K562 (cell line): Measurements from ENCODE around the gene EFNA2. TPM values are rescaled to one million over a fixed set of nuclear protein-coding genes. Genes with fewer than 3 reads are reported as not detected.

ENCODE experiments used
- ADNP ChIP-seq: fragments of 200-800 bp; sonication (Bioruptor generic); IDR thresholded peaks from 2 replicates; pipeline ENCODE4 v1.6.1; 2016; ENCODE audit warnings: missing genetic modification characterization, missing compliant biosample characterization
- ATF7 ChIP-seq: fragments of 450-650 bp; IDR thresholded peaks from 2 replicates; pipeline ENCODE4 v1.7.1; 2014; ENCODE audit warnings: mild to moderate bottlenecking, moderate library complexity
- BRD9 ChIP-seq: fragments of 450-650 bp; IDR thresholded peaks from 2 replicates; pipeline ENCODE4 v1.6.1; 2018; ENCODE audit warnings: low read depth; ENCODE audit not compliant: partially characterized antibody
- BRF1 ChIP-seq: IDR thresholded peaks from 3 replicates; pipeline ENCODE4 v1.6.1; 2011; ENCODE audit warnings: borderline replicate concordance, mild to moderate bottlenecking; ENCODE audit not compliant: insufficient read length; ENCODE audit errors: extremely low read depth
- CAMTA2 ChIP-seq: fragments of 250-450 bp; sonication (Bioruptor Pico); conservative IDR thresholded peaks from 2 replicates; pipeline ENCODE4 v1.5.1; 2022
- CBX2 ChIP-seq: fragments of 200-600 bp; sonication (generic); IDR thresholded peaks from one replicate; pipeline ENCODE4 v1.6.1; 2012; ENCODE audit warnings: mild to moderate bottlenecking, low read length, inconsistent platforms; ENCODE audit not compliant: insufficient read depth, poor library complexity, severe bottlenecking
- CREM ChIP-seq: IDR thresholded peaks from 2 replicates; pipeline ENCODE4 v1.6.1; 2014; ENCODE audit warnings: antibody characterized with exemption, low read depth
- DMBX1 ChIP-seq: fragments of 250-450 bp; sonication (Bioruptor Pico); IDR thresholded peaks from 2 replicates; pipeline ENCODE4 v1.8.0; 2022; ENCODE audit warnings: inconsistent platforms, mild to moderate bottlenecking, moderate library complexity, borderline replicate concordance
- EP400 ChIP-seq: fragments of 450-650 bp; IDR thresholded peaks from 2 replicates; pipeline ENCODE4 v1.6.1; 2017; ENCODE audit warnings: antibody characterized with exemption, mild to moderate bottlenecking, moderate library complexity
- ILF3 ChIP-seq: fragments of 450-650 bp; IDR thresholded peaks from 2 replicates; pipeline ENCODE4 v1.6.1; 2018; ENCODE audit warnings: antibody characterized with exemption, mild to moderate bottlenecking, moderate library complexity, borderline replicate concordance
- ILK ChIP-seq: fragments of 450-650 bp; IDR thresholded peaks from 2 replicates; pipeline ENCODE4 v1.6.1; 2016; ENCODE audit warnings: missing genetic modification characterization, low read depth, mild to moderate bottlenecking, missing compliant biosample characterization, moderate library complexity, borderline replicate concordance
- KDM2B ChIP-seq: fragments of 250-450 bp; sonication (Bioruptor Pico); IDR thresholded peaks from 2 replicates; pipeline ENCODE4 v1.8.0; 2021; ENCODE audit warnings: mild to moderate bottlenecking, moderate library complexity
- LCOR ChIP-seq: sonication (generic); formaldehyde crosslinking; IDR thresholded peaks from 2 replicates; pipeline ENCODE4 v1.8.0; 2022; ENCODE audit warnings: mild to moderate bottlenecking, missing genetic modification reagents
- MBD2 ChIP-seq: sonication (generic); IDR thresholded peaks from 2 replicates; pipeline ENCODE4 v1.6.1; 2016; ENCODE audit warnings: low read depth, borderline replicate concordance
- MIER1 ChIP-seq: fragments of 450-650 bp; IDR thresholded peaks from 2 replicates; pipeline ENCODE4 v1.6.1; 2016; ENCODE audit warnings: antibody characterized with exemption, mild to moderate bottlenecking, low read depth
- PCBP2 ChIP-seq: fragments of 200-400 bp; formaldehyde crosslinking; IDR thresholded peaks from 2 replicates; pipeline ENCODE4 v1.6.1; 2018; ENCODE audit warnings: low read length, low read depth, mild to moderate bottlenecking, moderate library complexity; ENCODE audit not compliant: poor library complexity, severe bottlenecking
- PRPF4 ChIP-seq: fragments of 200-400 bp; formaldehyde crosslinking; IDR thresholded peaks from one replicate; pipeline ENCODE4 v1.6.1; 2017; ENCODE audit warnings: low read length, low read depth, mild to moderate bottlenecking; ENCODE audit not compliant: insufficient read depth, poor library complexity, severe bottlenecking
- RBM17 ChIP-seq: fragments of 200-400 bp; formaldehyde crosslinking; IDR thresholded peaks from 2 replicates; pipeline ENCODE4 v1.6.1; 2017; ENCODE audit warnings: low read depth, mild to moderate bottlenecking, low read length, borderline replicate concordance
- SMAD4 ChIP-seq: fragments of 250-450 bp; sonication (Bioruptor Pico); conservative IDR thresholded peaks from 2 replicates; pipeline ENCODE4 v1.8.0; 2021; ENCODE audit warnings: inconsistent platforms, mild to moderate bottlenecking, moderate library complexity
- SMARCA4 ChIP-seq: fragments of 450-650 bp; IDR thresholded peaks from 2 replicates; pipeline ENCODE4 v1.6.1; 2016
- TCF3 ChIP-seq: sonication (generic); formaldehyde crosslinking; IDR thresholded peaks from 2 replicates; pipeline ENCODE4 v1.4.0; 2020; ENCODE audit warnings: mild to moderate bottlenecking, missing genetic modification reagents
- TRIM24 ChIP-seq, 2 experiments: fragments of 450-650 bp; IDR thresholded peaks; 2 replicates each; pipeline ENCODE4 v1.6.1; 2016
- U2AF2 ChIP-seq: fragments of 200-400 bp; formaldehyde crosslinking; optimal IDR thresholded peaks from 2 replicates; pipeline ENCODE3; 2017; ENCODE audit warnings: low read depth, mild to moderate bottlenecking, low read length
- ZFP36 ChIP-seq: fragments of 150-350 bp; IDR thresholded peaks from 2 replicates; pipeline ENCODE4 v1.6.1; 2018; ENCODE audit warnings: low read length, low read depth; ENCODE audit not compliant: partially characterized antibody
- ZNF175 ChIP-seq: fragments of 200-800 bp; sonication (Bioruptor generic); IDR thresholded peaks from 2 replicates; pipeline ENCODE4 v1.6.1; 2016; ENCODE audit warnings: low read depth, mild to moderate bottlenecking, missing genetic modification characterization, missing compliant biosample characterization
- ZNF431 ChIP-seq: sonication (generic); formaldehyde crosslinking; IDR thresholded peaks from 2 replicates; pipeline ENCODE4 v1.8.0; 2022; ENCODE audit warnings: mild to moderate bottlenecking, missing genetic modification reagents
- polyA plus RNA-seq, 8 experiments: library from polyadenylated mRNA; depleted of rRNA in 4 of 8; stranded (reverse) in 5 of 8; unstranded in 3 of 8; fragments of >200 nt; fragmentation: Nextera tagmentation in 2 of 8; fragmentation: Illumina TruSeq in 1 of 8; extraction: Ambion mirVana in 2 of 8; extraction: Trizol in 1 of 8; gene quantifications; 2 replicates each; pipeline versions ENCODE4 v1.2.1 to v1.2.3, GENCODE V29; 2011 to 2014; ENCODE audit warnings: inconsistent platforms in 1 of 8, missing spikeins in 1 of 8
- total RNA-seq, 7 experiments: library from RNA; depleted of rRNA in 6 of 7; stranded (reverse); fragments of >200 nt in 6 of 7; fragmentation: Illumina TruSeq in 2 of 7; extraction: Trizol in 2 of 7; gene quantifications; 2 replicates each; pipeline versions ENCODE4 v1.2.1 to v1.2.3, GENCODE V29; 2011 to 2021; ENCODE audit warnings: low replicate concordance in 1 of 7
- TF ChIP-seq, protein P1 (sequence below): IDR thresholded peaks from 3 replicates; pipeline ENCODE4 v1.6.1; 2011; ENCODE audit warnings: borderline replicate concordance, mild to moderate bottlenecking; ENCODE audit not compliant: insufficient read length, insufficient read depth
- TF ChIP-seq, protein P2 (sequence below): sonication (generic); formaldehyde crosslinking; IDR thresholded peaks from 2 replicates; pipeline ENCODE4 v1.8.1; 2023; ENCODE audit warnings: mild to moderate bottlenecking, missing genetic modification reagents

The EFNA2 gene
- total and polyA plus RNA-seq, 9 of the 15 experiments (the other 6 are each of a cell fraction or from before 2014, with no cell fraction given): 0.11 to 0.44 (median 0.15) TPM; not detected in 6

DNA sequence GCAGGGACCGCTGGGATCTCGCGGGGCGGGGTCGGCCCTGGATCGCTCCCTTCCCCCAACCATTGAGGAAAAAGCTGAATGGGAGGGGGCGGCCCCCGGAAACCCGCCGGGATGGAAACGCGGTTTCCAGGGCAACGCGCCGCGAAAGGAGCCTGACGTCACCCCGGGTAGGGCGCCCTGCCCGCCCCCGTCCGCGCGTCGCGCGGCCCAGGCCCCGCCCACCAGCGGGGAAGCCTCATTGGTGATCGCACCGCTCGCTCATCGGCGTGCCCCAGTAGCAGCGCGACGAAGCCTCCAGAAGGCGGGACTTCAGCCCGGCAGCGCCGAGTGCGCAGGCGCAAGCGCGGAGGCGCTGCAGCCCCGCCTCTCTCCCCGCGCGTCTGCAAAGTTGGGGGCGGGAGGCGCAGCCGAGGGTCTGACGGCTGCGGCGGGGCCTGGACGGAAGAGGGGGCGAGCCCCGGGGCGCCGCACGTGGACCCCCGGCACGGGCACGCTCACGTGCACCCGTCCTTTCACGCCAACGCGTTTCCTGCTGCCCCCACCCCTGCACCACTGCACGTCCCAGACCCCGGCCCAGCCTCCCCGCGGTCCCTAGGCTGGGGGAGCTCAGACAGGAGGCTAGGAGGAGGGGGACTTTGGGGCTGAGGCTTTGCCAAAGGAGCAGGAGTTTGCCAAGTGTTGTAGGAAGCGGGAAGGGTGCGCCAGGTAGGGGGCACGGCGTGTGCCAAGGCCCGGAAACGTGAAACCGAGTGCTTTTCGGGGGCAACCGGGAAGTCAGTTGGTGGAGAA, 24.7 kb upstream of the EFNA2 start (continued):
- TF ChIP-seq, protein P1, sequence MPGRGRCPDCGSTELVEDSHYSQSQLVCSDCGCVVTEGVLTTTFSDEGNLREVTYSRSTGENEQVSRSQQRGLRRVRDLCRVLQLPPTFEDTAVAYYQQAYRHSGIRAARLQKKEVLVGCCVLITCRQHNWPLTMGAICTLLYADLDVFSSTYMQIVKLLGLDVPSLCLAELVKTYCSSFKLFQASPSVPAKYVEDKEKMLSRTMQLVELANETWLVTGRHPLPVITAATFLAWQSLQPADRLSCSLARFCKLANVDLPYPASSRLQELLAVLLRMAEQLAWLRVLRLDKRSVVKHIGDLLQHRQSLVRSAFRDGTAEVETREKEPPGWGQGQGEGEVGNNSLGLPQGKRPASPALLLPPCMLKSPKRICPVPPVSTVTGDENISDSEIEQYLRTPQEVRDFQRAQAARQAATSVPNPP: no peak
- TF ChIP-seq MIER1 (no peak), ADNP (tag) (no peak), ZNF175 (CRISPR knock-in tag) (no peak), SMAD4 (no peak), PRPF4 (no peak), PCBP2 (no peak), KDM2B (CRISPR knock-in tag) (no peak), EP400 (no peak), ZFP36 (no peak), ATF7 (peak; percentile 98), RBM17 (no peak), SMARCA4 (no peak), DMBX1 (CRISPR knock-in tag) (no peak), ILF3 (no peak), U2AF2 (no peak), LCOR (CRISPR knock-in tag) (0 out of 2 replicates have a peak, but pooled peaks have one; percentile 22), BRD9 (no peak), CREM (peak; percentile 90), TRIM24 (IDR thresholded peaks at IDR 0.05) (no peak), ILK (tag) (no peak), ZNF431 (CRISPR knock-in tag) (no peak), TCF3 (no peak), BRF1 (no peak), CBX2 (no peak), CAMTA2 (CRISPR knock-in tag) (no peak), MBD2 (peak; percentile 91)
- TF ChIP-seq, protein P2, sequence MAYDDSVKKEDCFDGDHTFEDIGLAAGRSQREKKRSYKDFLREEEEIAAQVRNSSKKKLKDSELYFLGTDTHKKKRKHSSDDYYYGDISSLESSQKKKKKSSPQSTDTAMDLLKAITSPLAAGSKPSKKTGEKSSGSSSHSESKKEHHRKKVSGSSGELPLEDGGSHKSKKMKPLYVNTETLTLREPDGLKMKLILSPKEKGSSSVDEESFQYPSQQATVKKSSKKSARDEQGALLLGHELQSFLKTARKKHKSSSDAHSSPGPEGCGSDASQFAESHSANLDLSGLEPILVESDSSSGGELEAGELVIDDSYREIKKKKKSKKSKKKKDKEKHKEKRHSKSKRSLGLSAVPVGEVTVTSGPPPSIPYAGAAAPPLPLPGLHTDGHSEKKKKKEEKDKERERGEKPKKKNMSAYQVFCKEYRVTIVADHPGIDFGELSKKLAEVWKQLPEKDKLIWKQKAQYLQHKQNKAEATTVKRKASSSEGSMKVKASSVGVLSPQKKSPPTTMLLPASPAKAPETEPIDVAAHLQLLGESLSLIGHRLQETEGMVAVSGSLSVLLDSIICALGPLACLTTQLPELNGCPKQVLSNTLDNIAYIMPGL (CRISPR knock-in tag): no peak
